HepG2 (cell line): ENCODE results near the gene SORBS2. TPM values are rescaled to one million over a fixed set of nuclear protein-coding genes. Genes with fewer than 3 reads are reported as not detected.

Experiments
- ARID3A ChIP-seq: IDR thresholded peaks from 2 replicates; pipeline ENCODE4 v1.6.1; 2012; ENCODE audit warnings: low read depth, low read length, improper control_type of control experiment
- BCL3 ChIP-seq: sonication (generic); formaldehyde crosslinking; IDR thresholded peaks from 2 replicates; pipeline ENCODE4 v1.5.1; 2020; ENCODE audit warnings: mild to moderate bottlenecking, missing genetic modification reagents, moderate library complexity
- CEBPZ ChIP-seq: IDR thresholded peaks from 2 replicates; pipeline ENCODE4 v1.6.1; 2012; ENCODE audit warnings: low read length, improper control_type of control experiment
- HDAC6 ChIP-seq: fragments of 200-600 bp; sonication (generic); IDR thresholded peaks from 2 replicates; pipeline ENCODE4 v1.7.0; 2017; ENCODE audit warnings: mild to moderate bottlenecking, antibody characterized with exemption, low read length, low read depth
- KLF6 ChIP-seq: IDR thresholded peaks from 2 replicates; pipeline ENCODE4 v1.8.0; 2016; ENCODE audit warnings: missing biosample characterization, missing genetic modification reagents
- MLX ChIP-seq: IDR thresholded peaks from 2 replicates; pipeline ENCODE4 v1.6.1; 2016
- NFATC3 ChIP-seq: sonication (generic); formaldehyde crosslinking; IDR thresholded peaks from 2 replicates; pipeline ENCODE4 v1.5.1; 2020; ENCODE audit warnings: mild to moderate bottlenecking, missing genetic modification reagents
- POGZ ChIP-seq: sonication (generic); formaldehyde crosslinking; IDR thresholded peaks from 2 replicates; pipeline ENCODE4 v1.4.0; 2020; ENCODE audit warnings: mild to moderate bottlenecking, missing genetic modification reagents
- RAD21 ChIP-seq: fragments of 450-650 bp; formaldehyde crosslinking; IDR thresholded peaks from 2 replicates; pipeline ENCODE4 v1.5.0; 2020; ENCODE audit warnings: mild to moderate bottlenecking
- SOX5 ChIP-seq: IDR thresholded peaks from 2 replicates; pipeline ENCODE4 v1.6.1; 2016; ENCODE audit warnings: borderline replicate concordance
- SRY ChIP-seq: sonication (generic); formaldehyde crosslinking; IDR thresholded peaks from 2 replicates; pipeline ENCODE4 v1.8.0; 2022; ENCODE audit warnings: mild to moderate bottlenecking, missing genetic modification reagents
- THAP11 ChIP-seq: IDR thresholded peaks from 2 replicates; pipeline ENCODE4 v1.6.1; 2016; ENCODE audit warnings: missing biosample characterization, missing genetic modification reagents
- ZNF263 ChIP-seq: sonication (generic); formaldehyde crosslinking; IDR thresholded peaks from 2 replicates; pipeline ENCODE4 v1.4.0; 2020; ENCODE audit warnings: missing genetic modification reagents
- ZNF333 ChIP-seq: sonication (generic); formaldehyde crosslinking; IDR thresholded peaks from 2 replicates; pipeline ENCODE4 v1.4.0; 2020; ENCODE audit warnings: mild to moderate bottlenecking, missing genetic modification reagents, borderline replicate concordance
- ZNF337 ChIP-seq: sonication (generic); formaldehyde crosslinking; IDR thresholded peaks from 2 replicates; pipeline ENCODE4 v1.5.1; 2020; ENCODE audit warnings: missing genetic modification reagents, low read depth, mild to moderate bottlenecking, borderline replicate concordance
- ZNF350 ChIP-seq: sonication (generic); formaldehyde crosslinking; IDR thresholded peaks from 2 replicates; pipeline ENCODE4 v1.4.0; 2020; ENCODE audit warnings: mild to moderate bottlenecking, low read depth, missing genetic modification reagents, borderline replicate concordance
- ZNF354B ChIP-seq: sonication (generic); formaldehyde crosslinking; IDR thresholded peaks from 2 replicates; pipeline ENCODE4 v1.8.0; 2022; ENCODE audit warnings: mild to moderate bottlenecking, missing genetic modification reagents
- polyA plus RNA-seq, 8 experiments: library from polyadenylated mRNA; depleted of rRNA in 3 of 8; stranded (reverse) in 7 of 8; unstranded in 1 of 8; fragments of >200 nt; fragmentation: Illumina TruSeq in 4 of 8; extraction: Trizol in 4 of 8; gene quantifications; 2 replicates each; pipeline versions ENCODE4 v1.2.1 to v1.2.3, GENCODE V29; 2011 to 2016; ENCODE audit warnings: low read depth in 4 of 8, missing spikeins in 1 of 8, mixed read lengths in 1 of 8; ENCODE audit not compliant: insufficient read depth in 1 of 8
- total RNA-seq, 5 experiments: library from RNA; depleted of rRNA; stranded (reverse); fragments of >200 nt; fragmentation: Illumina TruSeq; extraction: Trizol; gene quantifications; 2 replicates each; pipeline ENCODE4 v1.2.3, GENCODE V29; 2016; ENCODE audit warnings: low read depth in 1 of 5
- TF ChIP-seq, protein P1 (sequence below): sonication (generic); formaldehyde crosslinking; conservative IDR thresholded peaks from 2 replicates; pipeline ENCODE4 v1.4.0; 2020; ENCODE audit warnings: mild to moderate bottlenecking, missing genetic modification reagents, moderate library complexity

SORBS2 gene
- total and polyA plus RNA-seq, 2 of the 13 experiments (the other 11 are each of a cell fraction or from before 2014, with no cell fraction given), result 25.0 to 80.5 TPM

GRCh38 chr4:185591679-185592141 is 220.3 kb downstream of the SORBS2 start (continued):
- no peak for TF ChIP-seq ARID3A
- no peak for TF ChIP-seq ZNF333 (CRISPR knock-in tag)
- TF ChIP-seq BCL3, result no peak
- no peak for TF ChIP-seq ZNF337 (CRISPR knock-in tag)
- TF ChIP-seq THAP11 (CRISPR knock-in tag), result peak; percentile 52; the same call in 1 of the 2 replicates
- 0 out of 2 replicates have a peak, but pooled peaks have one; percentile 30 for TF ChIP-seq NFATC3
- no peak for TF ChIP-seq ZNF350 (CRISPR knock-in tag)
- no peak for TF ChIP-seq HDAC6
- TF ChIP-seq POGZ (CRISPR knock-in tag), result no peak
- no peak for TF ChIP-seq ZNF263 (CRISPR knock-in tag)
- no peak for TF ChIP-seq SRY (CRISPR knock-in tag)
- TF ChIP-seq RAD21 (CRISPR knock-in tag), result no peak
- TF ChIP-seq SOX5 (CRISPR knock-in tag), result peak; percentile 85
- no peak for TF ChIP-seq ZNF354B (CRISPR knock-in tag)
- TF ChIP-seq KLF6, result 0 out of 2 replicates have a peak, but pooled peaks have one; percentile 34
- TF ChIP-seq, protein P1, sequence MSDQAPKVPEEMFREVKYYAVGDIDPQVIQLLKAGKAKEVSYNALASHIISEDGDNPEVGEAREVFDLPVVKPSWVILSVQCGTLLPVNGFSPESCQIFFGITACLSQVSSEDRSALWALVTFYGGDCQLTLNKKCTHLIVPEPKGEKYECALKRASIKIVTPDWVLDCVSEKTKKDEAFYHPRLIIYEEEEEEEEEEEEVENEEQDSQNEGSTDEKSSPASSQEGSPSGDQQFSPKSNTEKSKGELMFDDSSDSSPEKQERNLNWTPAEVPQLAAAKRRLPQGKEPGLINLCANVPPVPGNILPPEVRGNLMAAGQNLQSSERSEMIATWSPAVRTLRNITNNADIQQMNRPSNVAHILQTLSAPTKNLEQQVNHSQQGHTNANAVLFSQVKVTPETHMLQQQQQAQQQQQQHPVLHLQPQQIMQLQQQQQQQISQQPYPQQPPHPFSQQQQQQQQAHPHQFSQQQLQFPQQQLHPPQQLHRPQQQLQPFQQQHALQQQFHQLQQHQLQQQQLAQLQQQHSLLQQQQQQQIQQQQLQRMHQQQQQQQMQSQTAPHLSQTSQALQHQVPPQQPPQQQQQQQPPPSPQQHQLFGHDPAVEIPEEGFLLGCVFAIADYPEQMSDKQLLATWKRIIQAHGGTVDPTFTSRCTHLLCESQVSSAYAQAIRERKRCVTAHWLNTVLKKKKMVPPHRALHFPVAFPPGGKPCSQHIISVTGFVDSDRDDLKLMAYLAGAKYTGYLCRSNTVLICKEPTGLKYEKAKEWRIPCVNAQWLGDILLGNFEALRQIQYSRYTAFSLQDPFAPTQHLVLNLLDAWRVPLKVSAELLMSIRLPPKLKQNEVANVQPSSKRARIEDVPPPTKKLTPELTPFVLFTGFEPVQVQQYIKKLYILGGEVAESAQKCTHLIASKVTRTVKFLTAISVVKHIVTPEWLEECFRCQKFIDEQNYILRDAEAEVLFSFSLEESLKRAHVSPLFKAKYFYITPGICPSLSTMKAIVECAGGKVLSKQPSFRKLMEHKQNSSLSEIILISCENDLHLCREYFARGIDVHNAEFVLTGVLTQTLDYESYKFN (CRISPR knock-in tag), result peak; percentile 30; the same call in 1 of the 2 replicates
- no peak for TF ChIP-seq CEBPZ
- TF ChIP-seq MLX, result no peak
